ENCODE data around the gene SERPINA12.
"Not testable (repeated sequence)": the region's sequence is repeated elsewhere in the genome, so short reads cannot be mapped to it uniquely, and the experiment has no call there.

Gene SERPINA12

GRCh38 chr14:94521375-94522114 lies 12.3 kb upstream of the SERPINA12 start:
- TF ChIP-seq POLR2A (IDR thresholded peaks at IDR 0.05; ENCODE audit: low read depth, low read length) = no peak
- no peak for TF ChIP-seq SPI1 (IDR thresholded peaks at IDR 0.05; ENCODE audit: low read depth, low read length)
- no peak for TF ChIP-seq POU2F2 (IDR thresholded peaks at IDR 0.05; ENCODE audit: low read depth, low read length)
- TF ChIP-seq POLR2AphosphoS5 (IDR thresholded peaks at IDR 0.05; ENCODE audit: low read depth, low read length) = no peak
- TF ChIP-seq TAF1 (IDR thresholded peaks at IDR 0.05; ENCODE audit: low read depth, low read length) = no peak
- no peak for TF ChIP-seq PAX5 (IDR thresholded peaks at IDR 0.05; ENCODE audit: insufficient read depth, low read length, severe bottlenecking)
- FAIRE-seq = no peak
- no peak for DNase-seq (ENCODE audit: insufficient read length, low spot score)

GRCh38 chr14:94517641-94518257 lies 8.5 kb upstream of the SERPINA12 start:
- DNase-seq (ENCODE audit: insufficient read length, low spot score) (no peak), FAIRE-seq (no peak)
- TF ChIP-seq PAX5 (IDR thresholded peaks at IDR 0.05; ENCODE audit: insufficient read depth, low read length, severe bottlenecking) = no peak
- TF ChIP-seq POLR2A (IDR thresholded peaks at IDR 0.05; ENCODE audit: low read depth, low read length) = no peak
- no peak for TF ChIP-seq POU2F2 (IDR thresholded peaks at IDR 0.05; ENCODE audit: low read depth, low read length)
- no peak for TF ChIP-seq TAF1 (IDR thresholded peaks at IDR 0.05; ENCODE audit: low read depth, low read length)
- TF ChIP-seq SPI1 (IDR thresholded peaks at IDR 0.05; ENCODE audit: low read depth, low read length) = no peak
- no peak for TF ChIP-seq POLR2AphosphoS5 (IDR thresholded peaks at IDR 0.05; ENCODE audit: low read depth, low read length)

- TF ChIP-seq POU2F2 (IDR thresholded peaks at IDR 0.05; ENCODE audit: low read depth, low read length) = no peak
- TF ChIP-seq SPI1 (IDR thresholded peaks at IDR 0.05; ENCODE audit: low read depth, low read length) = no peak
- no peak for TF ChIP-seq TAF1 (IDR thresholded peaks at IDR 0.05; ENCODE audit: low read depth, low read length)
- TF ChIP-seq POLR2A (IDR thresholded peaks at IDR 0.05; ENCODE audit: low read depth, low read length) = no peak
- no peak for TF ChIP-seq POLR2AphosphoS5 (IDR thresholded peaks at IDR 0.05; ENCODE audit: low read depth, low read length)
- TF ChIP-seq PAX5 (IDR thresholded peaks at IDR 0.05; ENCODE audit: insufficient read depth, low read length, severe bottlenecking) = no peak
- DNase-seq (ENCODE audit: insufficient read length, low spot score) (no peak), FAIRE-seq (no peak)
Observed at GRCh38 chr14:94517248-94517640, 8.0 kb upstream of the SERPINA12 start.

GRCh38 chr14:94515856-94516255 lies 6.6 kb upstream of the SERPINA12 start:
- FAIRE-seq = no peak
- DNase-seq (ENCODE audit: insufficient read length, low spot score) = no peak
- no peak for TF ChIP-seq POLR2A (IDR thresholded peaks at IDR 0.05; ENCODE audit: low read depth, low read length)

DNA sequence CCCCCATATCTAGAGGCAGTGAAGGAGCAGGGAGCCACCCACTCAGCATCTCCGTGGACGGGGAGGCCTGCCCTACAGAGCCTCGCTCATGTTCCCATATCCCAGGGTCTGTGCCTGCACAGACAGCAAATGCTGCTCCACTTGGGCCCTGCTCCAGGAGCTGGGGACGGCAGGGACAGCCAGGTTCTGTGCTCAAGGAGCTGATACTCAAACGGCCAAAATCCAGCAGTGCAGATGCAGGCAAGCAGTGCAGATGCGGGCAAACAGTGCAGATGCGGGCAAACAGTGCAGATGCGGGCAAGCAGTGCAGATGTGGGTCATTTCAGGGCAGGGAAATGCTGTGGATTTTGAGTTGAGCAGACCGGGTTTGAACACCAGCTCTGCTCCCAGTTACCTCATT lies 6.2 kb upstream of the SERPINA12 start:
- DNase-seq (ENCODE audit: insufficient read length, low spot score) (no peak), FAIRE-seq (no peak)
- no peak for TF ChIP-seq POLR2AphosphoS5 (IDR thresholded peaks at IDR 0.05; ENCODE audit: low read depth, low read length)
- no peak for TF ChIP-seq SPI1 (IDR thresholded peaks at IDR 0.05; ENCODE audit: low read depth, low read length)
- no peak for TF ChIP-seq PAX5 (IDR thresholded peaks at IDR 0.05; ENCODE audit: insufficient read depth, low read length, severe bottlenecking)
- no peak for TF ChIP-seq POLR2A (IDR thresholded peaks at IDR 0.05; ENCODE audit: low read depth, low read length)
- TF ChIP-seq TAF1 (IDR thresholded peaks at IDR 0.05; ENCODE audit: low read depth, low read length) = no peak
- no peak for TF ChIP-seq POU2F2 (IDR thresholded peaks at IDR 0.05; ENCODE audit: low read depth, low read length)

GRCh38 chr14:94514351-94514750 lies 5.1 kb upstream of the SERPINA12 start:
- DNase-seq (ENCODE audit: insufficient read length, low spot score) (no peak), FAIRE-seq (no peak)

DNA sequence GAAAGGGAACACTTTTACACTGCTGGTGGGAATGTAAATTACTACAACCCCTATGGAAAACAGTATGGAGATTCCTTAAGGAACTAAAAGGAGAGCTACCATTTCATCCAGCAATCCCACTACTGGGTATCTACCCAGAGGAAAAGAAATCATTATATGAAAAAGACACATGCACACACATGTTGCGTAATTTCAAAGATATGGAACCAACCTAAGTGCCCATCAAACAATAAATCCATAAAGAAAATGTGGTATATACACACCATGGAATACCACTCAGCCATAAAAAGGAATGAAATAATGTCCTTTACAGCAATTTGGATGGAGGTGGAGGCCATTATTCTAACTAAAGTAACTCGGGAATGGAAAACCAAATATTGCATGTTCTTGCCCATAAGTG lies 1.2 kb upstream of the SERPINA12 start:
- not testable (repeated sequence) for DNase-seq (ENCODE audit: insufficient read length, low spot score); FAIRE-seq

More at GRCh38 chr14:94514351-94514750, 5.1 kb upstream of the SERPINA12 start:
- TF ChIP-seq POLR2AphosphoS5 (IDR thresholded peaks at IDR 0.05; ENCODE audit: low read depth, low read length) (no peak), PAX5 (IDR thresholded peaks at IDR 0.05; ENCODE audit: insufficient read depth, low read length, severe bottlenecking) (no peak), POU2F2 (IDR thresholded peaks at IDR 0.05; ENCODE audit: low read depth, low read length) (no peak), TAF1 (IDR thresholded peaks at IDR 0.05; ENCODE audit: low read depth, low read length) (no peak), POLR2A (IDR thresholded peaks at IDR 0.05; ENCODE audit: low read depth, low read length) (no peak), SPI1 (IDR thresholded peaks at IDR 0.05; ENCODE audit: low read depth, low read length) (no peak)

DNA sequence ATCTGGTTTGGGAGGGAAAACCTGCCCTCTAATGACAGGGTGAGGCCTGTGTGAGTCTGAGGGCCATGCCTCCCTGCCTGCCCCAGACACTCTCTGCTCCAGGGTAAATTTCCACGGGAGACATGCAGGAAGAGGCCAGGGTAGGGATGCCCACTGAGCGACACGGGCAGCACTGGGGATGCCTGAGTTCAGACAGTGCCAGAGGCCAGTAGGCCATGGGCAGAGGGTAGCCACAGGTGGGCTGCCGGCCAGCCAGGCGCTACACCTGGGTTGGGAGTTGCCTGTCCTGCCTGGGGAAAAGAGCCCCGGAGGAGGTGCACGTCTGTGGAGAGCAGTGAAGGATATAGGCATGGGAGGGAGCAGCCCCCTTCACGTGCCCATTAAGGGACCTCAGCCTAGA lies 3.6 kb downstream of the SERPINA12 start:
- no peak for TF ChIP-seq PAX5 (IDR thresholded peaks at IDR 0.05; ENCODE audit: insufficient read depth, low read length, severe bottlenecking)
- TF ChIP-seq SPI1 (IDR thresholded peaks at IDR 0.05; ENCODE audit: low read depth, low read length) = no peak
- TF ChIP-seq POLR2A (IDR thresholded peaks at IDR 0.05; ENCODE audit: low read depth, low read length) = no peak
- no peak for TF ChIP-seq POLR2AphosphoS5 (IDR thresholded peaks at IDR 0.05; ENCODE audit: low read depth, low read length)
- no peak for TF ChIP-seq TAF1 (IDR thresholded peaks at IDR 0.05; ENCODE audit: low read depth, low read length)
- no peak for TF ChIP-seq POU2F2 (IDR thresholded peaks at IDR 0.05; ENCODE audit: low read depth, low read length)
- FAIRE-seq = no peak
- DNase-seq (ENCODE audit: insufficient read length, low spot score) = no peak

- no peak for DNase-seq (ENCODE audit: insufficient read length, low spot score)
- FAIRE-seq = no peak
- TF ChIP-seq PAX5 (IDR thresholded peaks at IDR 0.05; ENCODE audit: insufficient read depth, low read length, severe bottlenecking) (no peak), POU2F2 (IDR thresholded peaks at IDR 0.05; ENCODE audit: low read depth, low read length) (no peak), POLR2AphosphoS5 (IDR thresholded peaks at IDR 0.05; ENCODE audit: low read depth, low read length) (no peak), POLR2A (IDR thresholded peaks at IDR 0.05; ENCODE audit: low read depth, low read length) (no peak), SPI1 (IDR thresholded peaks at IDR 0.05; ENCODE audit: low read depth, low read length) (no peak), TAF1 (IDR thresholded peaks at IDR 0.05; ENCODE audit: low read depth, low read length) (no peak)
Observed at GRCh38 chr14:94505206-94505605, 4.1 kb downstream of the SERPINA12 start.

All from GM12891 (cell line).